SIG-M5 treated with dmso at 0.1 percent for 504 hours (cell line): ENCODE data around the gene ITGA11.

Experiments
- DNase-seq: peaks from one replicate; lab custom pipeline; 2025; ENCODE audit not compliant: unreplicated experiment; lab: John Stamatoyannopoulos, UW

The ITGA11 gene

GRCh38 chr15:68431792-68432401 is at the start of gene ITGA11:
TSS of gene ITGA11 (minus strand) at chr15:68432163. CDS start at chr15:68432066, 97 bp downstream.
- no peak for DNase-seq

GRCh38 chr15:68481321-68481720 is 49.4 kb upstream of the ITGA11 start:
- no peak for DNase-seq

- no peak for DNase-seq
Observed at GRCh38 chr15:68480296-68480695, 48.3 kb upstream of the ITGA11 start.

- DNase-seq = no peak
Observed at GRCh38 chr15:68479870-68480269, 47.9 kb upstream of the ITGA11 start.

- no peak for DNase-seq
Observed at GRCh38 chr15:68479406-68479805, 47.4 kb upstream of the ITGA11 start.

GRCh38 chr15:68478853-68479252 is 46.9 kb upstream of the ITGA11 start:
- no peak for DNase-seq

- DNase-seq = no peak
Observed at GRCh38 chr15:68475449-68475848, 43.5 kb upstream of the ITGA11 start.

- DNase-seq = no peak
Observed at GRCh38 chr15:68471541-68471940, 39.6 kb upstream of the ITGA11 start.

- DNase-seq = no peak
Observed at GRCh38 chr15:68470976-68471375, 39.0 kb upstream of the ITGA11 start.

GRCh38 chr15:68470049-68470742 is 38.2 kb upstream of the ITGA11 start:
- no peak for DNase-seq

- no peak for DNase-seq
Observed at GRCh38 chr15:68469162-68470048, 37.4 kb upstream of the ITGA11 start.

GRCh38 chr15:68466876-68467275 is 34.9 kb upstream of the ITGA11 start:
- no peak for DNase-seq

- DNase-seq = no peak
Observed at GRCh38 chr15:68465861-68466560, 34.0 kb upstream of the ITGA11 start.

- no peak for DNase-seq
Observed at GRCh38 chr15:68464448-68465090, 32.6 kb upstream of the ITGA11 start.

GRCh38 chr15:68463996-68464395 is 32.0 kb upstream of the ITGA11 start:
- no peak for DNase-seq

GRCh38 chr15:68463444-68463843 is 31.5 kb upstream of the ITGA11 start:
- DNase-seq = no peak

- no peak for DNase-seq
Observed at GRCh38 chr15:68460166-68460565, 28.2 kb upstream of the ITGA11 start.

- DNase-seq = no peak
Observed at GRCh38 chr15:68450192-68450591, 18.2 kb upstream of the ITGA11 start.

- DNase-seq = no peak
Observed at GRCh38 chr15:68449389-68449788, 17.4 kb upstream of the ITGA11 start.

GRCh38 chr15:68447976-68448755 is 16.2 kb upstream of the ITGA11 start:
- DNase-seq = no peak
